ENCODE measurements around the gene GNAQ. TPM values are rescaled to one million over a fixed set of nuclear protein-coding genes. Genes with fewer than 3 reads are reported as not detected.
A peak's percentile ranks its signal among the peaks of the same experiment; 100 is the strongest.
"Not testable (repeated sequence)": the region's sequence is repeated elsewhere in the genome, so short reads cannot be mapped to it uniquely, and the experiment has no call there.

The GNAQ gene
- polyA plus RNA-seq, 3 donors = 8.3 to 51.0 (median 9.6) TPM

- H3K27ac Mint-ChIP-seq = peak overlapping the region in 2 of 7 donors; percentile 50 to 62
- peak in 1 of 3 donors; percentile 31 for DNase-seq
These were observed 326.0 kb downstream of the GNAQ start for GRCh38 chr9:77705636-77706035.

DNA sequence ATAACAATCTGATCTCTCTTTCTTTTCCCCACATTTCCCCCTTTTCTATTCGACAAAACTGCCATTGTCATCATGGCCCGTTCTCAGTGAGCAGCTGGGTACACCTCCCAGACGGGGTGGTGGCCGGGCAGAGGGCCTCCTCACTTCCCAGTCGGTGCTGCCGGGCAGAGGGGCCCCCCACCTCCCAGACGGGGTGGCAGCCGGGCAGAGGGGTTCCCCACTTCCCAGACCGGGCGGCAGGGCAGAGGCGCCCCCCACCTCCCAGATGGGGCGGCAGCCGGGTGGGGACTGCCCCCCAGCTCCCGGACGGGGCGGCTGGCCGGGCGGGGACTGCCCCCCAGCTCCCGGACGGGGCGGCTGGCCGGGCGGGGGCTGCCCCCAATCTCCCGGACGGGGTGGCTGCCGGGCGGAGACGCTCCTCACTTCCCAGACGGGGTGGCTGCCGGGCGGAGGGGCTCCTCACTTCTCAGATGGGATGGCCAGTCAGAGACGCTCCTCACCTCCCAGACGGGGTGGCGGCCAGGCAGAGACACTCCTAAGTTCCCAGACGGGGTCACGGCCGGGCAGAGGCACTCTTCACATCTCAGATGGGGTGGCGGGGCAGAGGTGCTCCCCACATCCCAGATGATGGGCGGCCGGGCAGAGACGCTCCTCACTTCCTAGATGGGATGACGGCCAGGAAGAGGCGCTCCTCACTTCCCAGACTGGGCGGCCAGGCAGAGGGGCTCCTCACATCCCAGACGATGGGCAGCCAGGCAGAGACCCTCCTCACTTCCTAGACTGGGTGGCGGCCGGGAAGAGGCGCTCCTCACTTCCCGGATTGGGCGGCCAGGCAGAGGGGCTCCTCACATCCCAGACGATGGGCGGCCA is 328.9 kb downstream of the GNAQ start:
- H3K36me3 Mint-ChIP-seq; H3K4me2 ChIP-seq (replicated peaks; ENCODE audit: extremely low read depth, low read length, poor library complexity, severe bottlenecking); DNase-seq; intact Hi-C loops (cut with micrococcal nuclease); H3K27ac Mint-ChIP-seq; H3K79me2 ChIP-seq (ENCODE audit: insufficient read depth, low read length); H2AFZ ChIP-seq (ENCODE audit: insufficient read depth, low read depth, low read length, poor library complexity, severe bottlenecking); H3K36me3 ChIP-seq (replicated peaks in 1 of 2; ENCODE audit: control insufficient read depth in 1 of 2, insufficient read depth in 2 of 2, low read length in 2 of 2); H3K27me3 Mint-ChIP-seq (ENCODE audit: low read depth in 3 of 3); H3K4me3 Mint-ChIP-seq; H3K4me3 ChIP-seq (replicated peaks in 1 of 3; ENCODE audit: low read depth in 2 of 3, low read length in 3 of 3); H3K9me3 ChIP-seq (replicated peaks in 1 of 2; ENCODE audit: control insufficient read depth in 1 of 2, insufficient read depth in 1 of 2, low read length in 2 of 2); H3K27me3 ChIP-seq (ENCODE audit: control insufficient read depth in 2 of 2, insufficient read depth in 2 of 2, low read length in 2 of 2); H4K20me1 ChIP-seq (ENCODE audit: insufficient read depth, low read length); H3K27ac ChIP-seq (ENCODE audit: low read depth in 1 of 2, low read length in 2 of 2); H3K9ac ChIP-seq (ENCODE audit: insufficient read depth, low read length, poor library complexity, severe bottlenecking): not testable (repeated sequence)
- Mint-ChIP-seq H3K9me3 (peaks cover 5 to 13% (median 7%) of the 10 kb centered on the region in 7 donors), H3K4me1 (peaks cover 33% of the 10 kb centered on the region)
- WGBS (ENCODE audit: insufficient coverage) = 96% methylated on average over 45 of the region's 52 CpGs
- H3K4me1 ChIP-seq (ENCODE audit: control insufficient read depth in 1 of 2, insufficient read depth in 2 of 2, low read length in 2 of 2) = peaks cover 14 to 15% of the 10 kb centered on the region in 2 donors

More at GRCh38 chr9:77705636-77706035, 326.0 kb downstream of the GNAQ start:
- no peak overlapping the region for H3K4me3 Mint-ChIP-seq
- intact Hi-C loops (cut with micrococcal nuclease) = no loop called here
- H4K20me1 ChIP-seq (ENCODE audit: insufficient read depth, low read length) = no peaks in the 10 kb centered on the region
- peaks cover 0 to 1% (median 0%) of the 10 kb centered on the region in 3 donors for H3K27me3 Mint-ChIP-seq (ENCODE audit: low read depth in 3 of 3)
- no peaks in the 10 kb centered on the region for H3K79me2 ChIP-seq (ENCODE audit: insufficient read depth, low read length)
- peaks cover 5 to 20% (median 11%) of the 10 kb centered on the region in 7 donors for H3K9me3 Mint-ChIP-seq
- peak overlapping the region; percentile 8 for H2AFZ ChIP-seq (ENCODE audit: insufficient read depth, low read depth, low read length, poor library complexity, severe bottlenecking)
- no peaks in the 10 kb centered on the region for H3K36me3 ChIP-seq (replicated peaks in 1 of 2; ENCODE audit: control insufficient read depth in 1 of 2, insufficient read depth in 2 of 2, low read length in 2 of 2)
- H3K4me1 ChIP-seq (ENCODE audit: control insufficient read depth in 1 of 2, insufficient read depth in 2 of 2, low read length in 2 of 2) = peaks cover 42 to 43% of the 10 kb centered on the region in 2 donors
- H3K27me3 ChIP-seq (ENCODE audit: control insufficient read depth in 2 of 2, insufficient read depth in 2 of 2, low read length in 2 of 2) = no peaks in the 10 kb centered on the region
- peaks cover 49% of the 10 kb centered on the region for H3K4me1 Mint-ChIP-seq
- H3K4me3 ChIP-seq (replicated peaks in 1 of 3; ENCODE audit: low read depth in 2 of 3, low read length in 3 of 3) = no peak overlapping the region
- TF ChIP-seq CTCF (IDR thresholded peaks at IDR 0.05) = no peak
- H3K9ac ChIP-seq (ENCODE audit: insufficient read depth, low read length, poor library complexity, severe bottlenecking) = no peak overlapping the region
- peak overlapping the region in 1 of 2 donors; percentile 39 for H3K27ac ChIP-seq (ENCODE audit: low read depth in 1 of 2, low read length in 2 of 2)
- H3K36me3 Mint-ChIP-seq = peaks cover 0 to 4% of the 10 kb centered on the region in 2 donors
- no peak overlapping the region for H3K4me2 ChIP-seq (replicated peaks; ENCODE audit: extremely low read depth, low read length, poor library complexity, severe bottlenecking)
- no peaks in the 10 kb centered on the region for H3K9me3 ChIP-seq (replicated peaks in 1 of 2; ENCODE audit: control insufficient read depth in 1 of 2, insufficient read depth in 1 of 2, low read length in 2 of 2)

Measured in CD14-positive monocyte (primary cell).